Activated B cell treated with CpG ODN at 0.5 μM for 24 hours (primary cell): ENCODE measurements around the gene KAT2A. TPM values are rescaled to one million over a fixed set of nuclear protein-coding genes. Genes with fewer than 3 reads are reported as not detected.
A peak's percentile ranks its signal among the peaks of the same experiment; 100 is the strongest.

Experiments used
- ATAC-seq: fragments of 200-7000 bp; cut with Tn5 transposase; one replicate; pipeline ENCODE4 v1.10.0; 2021; ENCODE audit warnings: low read depth, mild to moderate bottlenecking, moderate library complexity
- CTCF ChIA-PET: fragments of 350-600 bp; sonication (Branson Sonifier 250); formaldehyde crosslinking; loops from one replicate; lab custom pipeline; 2021; ENCODE audit warnings: antibody characterized with exemption; lab: Charles Lee
- POLR2A ChIA-PET: fragments of 350-600 bp; sonication (Branson Sonifier 250); formaldehyde crosslinking; loops from one replicate; lab custom pipeline; 2021; ENCODE audit warnings: antibody characterized with exemption; lab: Charles Lee
- DNase-seq: peaks from one replicate; pipeline ENCODE4 v3.0.0; 2022
- H3K27ac Mint-ChIP-seq: one replicate; pipeline ENCODE4 v1.8.0; 2020; ENCODE audit warnings: mixed read lengths
- H3K27me3 Mint-ChIP-seq: one replicate; pipeline ENCODE4 v1.8.0; 2021; ENCODE audit warnings: mixed read lengths
- H3K36me3 Mint-ChIP-seq: one replicate; pipeline ENCODE4 v1.8.0; 2021; ENCODE audit warnings: low read depth, mixed read lengths
- H3K4me1 Mint-ChIP-seq: one replicate; pipeline ENCODE4 v1.8.0; 2021; ENCODE audit warnings: mixed read lengths
- H3K4me3 Mint-ChIP-seq: one replicate; pipeline ENCODE4 v1.8.0; 2020; ENCODE audit warnings: mild to moderate bottlenecking, mixed read lengths
- H3K9me3 Mint-ChIP-seq: one replicate; pipeline ENCODE4 v1.8.0; 2020; ENCODE audit warnings: mixed read lengths
- intact Hi-C: fragments of 100-400 bp; cut with micrococcal nuclease; formaldehyde crosslinking; loops from one replicate; pipeline ENCODE4 v1.15.1; 2024
- total RNA-seq: library from RNA; stranded (reverse); gene quantifications from 2 replicates; pipeline ENCODE4 v1.2.3, GENCODE V29; 2022
- TF ChIP-seq, protein P1 (sequence below): fragments of 200-600 bp; IDR thresholded peaks from one replicate; pipeline ENCODE4 v1.8.0; 2022; ENCODE audit warnings: antibody characterized with exemption, mild to moderate bottlenecking

The KAT2A gene
- total RNA-seq, 1 donor from 2014 or later = 40.1 TPM

DNA sequence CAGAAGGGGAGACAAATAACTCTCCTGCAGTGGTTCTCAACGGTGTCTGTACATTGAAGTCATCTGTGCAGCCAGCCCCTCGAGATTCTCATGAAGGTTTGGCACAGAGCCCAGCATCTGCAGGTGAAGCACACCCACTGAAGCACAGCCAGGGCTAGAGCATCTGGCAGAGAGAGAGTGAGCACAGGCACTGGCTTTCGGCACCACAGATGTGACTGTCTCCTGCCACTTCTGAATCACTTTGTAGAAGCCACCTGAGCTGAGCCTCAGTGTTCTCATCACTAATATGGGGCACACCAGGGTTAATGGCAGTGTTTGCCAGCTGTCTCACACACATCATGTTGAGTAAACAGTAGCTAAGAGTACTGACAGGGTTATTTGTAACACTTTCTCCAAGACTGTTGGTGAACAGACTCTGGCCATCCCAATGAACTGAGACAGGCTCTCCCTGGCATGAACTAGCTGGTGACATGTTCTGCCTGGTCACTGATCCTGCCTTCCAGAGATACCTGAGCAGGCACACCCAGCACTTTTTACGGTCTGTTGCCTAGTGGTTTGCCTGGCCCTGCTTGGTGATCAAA is 12.4 kb upstream of the KAT2A start:
- ChIA-PET CTCF (no interaction called here), POLR2A (interaction anchor here (0.6 kb wide), 1 partner anchor 27 kb away, joined by 6 read pairs; no protein-coding TSS in a partner anchor)
- H3K4me3 Mint-ChIP-seq = peak overlapping the region; percentile 49
- TF ChIP-seq, protein P1, sequence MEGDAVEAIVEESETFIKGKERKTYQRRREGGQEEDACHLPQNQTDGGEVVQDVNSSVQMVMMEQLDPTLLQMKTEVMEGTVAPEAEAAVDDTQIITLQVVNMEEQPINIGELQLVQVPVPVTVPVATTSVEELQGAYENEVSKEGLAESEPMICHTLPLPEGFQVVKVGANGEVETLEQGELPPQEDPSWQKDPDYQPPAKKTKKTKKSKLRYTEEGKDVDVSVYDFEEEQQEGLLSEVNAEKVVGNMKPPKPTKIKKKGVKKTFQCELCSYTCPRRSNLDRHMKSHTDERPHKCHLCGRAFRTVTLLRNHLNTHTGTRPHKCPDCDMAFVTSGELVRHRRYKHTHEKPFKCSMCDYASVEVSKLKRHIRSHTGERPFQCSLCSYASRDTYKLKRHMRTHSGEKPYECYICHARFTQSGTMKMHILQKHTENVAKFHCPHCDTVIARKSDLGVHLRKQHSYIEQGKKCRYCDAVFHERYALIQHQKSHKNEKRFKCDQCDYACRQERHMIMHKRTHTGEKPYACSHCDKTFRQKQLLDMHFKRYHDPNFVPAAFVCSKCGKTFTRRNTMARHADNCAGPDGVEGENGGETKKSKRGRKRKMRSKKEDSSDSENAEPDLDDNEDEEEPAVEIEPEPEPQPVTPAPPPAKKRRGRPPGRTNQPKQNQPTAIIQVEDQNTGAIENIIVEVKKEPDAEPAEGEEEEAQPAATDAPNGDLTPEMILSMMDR = no peak
- H3K27ac Mint-ChIP-seq = peak overlapping the region; percentile 77
- peaks cover 51% of the 10 kb centered on the region for H3K36me3 Mint-ChIP-seq
- H3K27me3 Mint-ChIP-seq = no peaks in the 10 kb centered on the region
- H3K9me3 Mint-ChIP-seq = no peaks in the 10 kb centered on the region
- peaks cover 67% of the 10 kb centered on the region for H3K4me1 Mint-ChIP-seq
- peak; percentile 90 for ATAC-seq
- peak; percentile 38 for DNase-seq
- intact Hi-C loops = loop anchor here (1.0 to 5.0 kb wide), 2 partner anchors 8 to 154 kb away; partner anchors contain the start of gene STAT5A

DNA sequence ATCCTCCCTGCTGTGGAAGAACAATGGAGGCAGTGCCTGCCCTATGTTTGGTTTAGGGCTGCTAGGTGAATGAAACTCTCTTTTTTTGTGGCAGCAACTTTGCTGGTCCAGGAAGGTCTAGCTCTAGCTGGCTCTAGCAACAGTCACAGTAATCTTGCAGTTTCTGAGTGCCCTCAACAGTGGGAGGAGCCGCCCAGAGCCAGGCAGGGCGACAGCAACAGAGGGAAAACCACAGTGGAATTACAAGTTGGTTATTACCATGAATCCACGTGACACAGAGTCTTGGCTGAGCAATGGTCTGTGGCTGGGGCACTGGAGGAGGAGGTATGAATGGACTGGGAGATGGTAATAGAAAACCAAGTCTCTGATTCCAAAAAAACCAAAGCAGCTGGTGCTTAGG is 11.8 kb upstream of the KAT2A start:
- DNase-seq (no peak), ATAC-seq (peak; percentile 45)
- intact Hi-C loops = loop anchor here (1.0 to 5.0 kb wide), 2 partner anchors 8 to 154 kb away; partner anchors contain the start of gene STAT5A
- POLR2A ChIA-PET = interaction anchor here (1.0 to 1.3 kb wide), 2 partner anchors 62 to 115 kb away, joined by 3 read pairs; partner anchors contain the start of genes DNAJC7 and GHDC
- TF ChIP-seq, protein P1 = no peak
- CTCF ChIA-PET = interaction anchor here (1.1 kb wide), 1 partner anchor 11 kb away, joined by 3 read pairs; no protein-coding TSS in a partner anchor
- Mint-ChIP-seq H3K4me3 (peak overlapping the region; percentile 49), H3K9me3 (no peaks in the 10 kb centered on the region), H3K27me3 (no peaks in the 10 kb centered on the region), H3K4me1 (peaks cover 64% of the 10 kb centered on the region), H3K27ac (peak overlapping the region; percentile 77), H3K36me3 (peaks cover 57% of the 10 kb centered on the region)

DNA sequence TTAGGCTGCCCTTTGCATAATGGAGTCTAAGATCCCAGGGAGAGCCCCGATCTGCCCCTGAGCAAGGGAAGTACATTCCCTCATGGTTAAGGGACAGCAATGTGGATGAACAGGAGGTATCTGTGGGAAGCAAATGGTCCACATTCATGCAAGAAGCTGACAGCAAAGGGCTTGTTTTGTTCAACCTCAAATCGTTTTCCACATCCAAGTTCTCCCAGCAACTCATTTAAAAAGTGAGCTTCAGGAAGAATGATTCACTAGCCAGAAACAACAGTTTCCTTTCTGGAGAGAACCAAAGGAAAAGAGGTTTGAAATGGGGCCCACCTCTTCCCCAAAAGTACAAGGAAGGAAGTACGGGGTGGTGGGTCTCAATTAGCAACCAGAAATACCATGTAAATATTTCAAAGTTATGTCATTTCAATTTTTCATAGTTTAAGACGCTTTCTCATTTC is 10.8 kb upstream of the KAT2A start:
- POLR2A ChIA-PET = interaction anchor here (0.6 to 1.3 kb wide), 4 partner anchors 11 to 115 kb away, joined by 3 read pairs; partner anchors contain the start of genes DNAJC7 and GHDC
- no peaks in the 10 kb centered on the region for H3K9me3 Mint-ChIP-seq
- peaks cover 64% of the 10 kb centered on the region for H3K36me3 Mint-ChIP-seq
- intact Hi-C loops = loop anchor here (5.0 kb wide), 1 partner anchor 155 kb away; the partner anchor contains the start of gene STAT5A
- peaks cover 61% of the 10 kb centered on the region for H3K4me1 Mint-ChIP-seq
- DNase-seq (no peak), ATAC-seq (no peak)
- peak overlapping the region; percentile 50 for H3K27ac Mint-ChIP-seq
- CTCF ChIA-PET = interaction anchor here (1.0 to 1.1 kb wide), 2 partner anchors 10 to 12 kb away, joined by 3 read pairs; no protein-coding TSS in a partner anchor
- no peaks in the 10 kb centered on the region for H3K27me3 Mint-ChIP-seq
- H3K4me3 Mint-ChIP-seq = no peak overlapping the region
- TF ChIP-seq, protein P1 = no peak

DNA sequence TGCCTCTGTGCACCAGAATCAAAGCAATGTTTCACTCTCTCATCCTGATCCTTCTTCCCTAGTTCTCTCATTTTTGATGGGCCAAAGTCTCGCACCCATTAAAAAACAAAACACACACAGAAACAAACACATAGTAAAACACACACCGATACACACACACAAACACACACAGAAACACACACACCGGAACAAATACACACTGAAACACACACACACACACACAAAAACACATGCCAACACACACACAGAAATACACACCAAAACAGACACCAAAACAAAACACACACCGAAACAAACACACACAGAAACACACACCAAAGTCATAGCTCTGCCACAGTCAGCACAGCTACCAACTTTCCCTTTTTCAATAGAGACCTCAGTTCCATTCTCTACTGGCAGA is 10.1 kb upstream of the KAT2A start:
- H3K4me3 Mint-ChIP-seq = no peak overlapping the region
- H3K27me3 Mint-ChIP-seq = no peaks in the 10 kb centered on the region
- POLR2A ChIA-PET = no interaction called here
- H3K27ac Mint-ChIP-seq = peak overlapping the region; percentile 13
- H3K9me3 Mint-ChIP-seq = no peaks in the 10 kb centered on the region
- peaks cover 53% of the 10 kb centered on the region for H3K4me1 Mint-ChIP-seq
- no peak for DNase-seq
- ATAC-seq = no peak
- CTCF ChIA-PET = interaction anchor here (1.0 kb wide), 1 partner anchor 12 kb away, joined by 3 read pairs; no protein-coding TSS in a partner anchor
- intact Hi-C loops = loop anchor here (5.0 kb wide), 1 partner anchor 156 kb away; the partner anchor contains the start of gene STAT5A
- H3K36me3 Mint-ChIP-seq = peaks cover 64% of the 10 kb centered on the region
- TF ChIP-seq, protein P1 = no peak
